Measurements from ENCODE around the gene C17orf107.

Gene C17orf107

GRCh38 chr17:4948166-4948930 is 49.0 kb downstream of the C17orf107 start, which contains the start of gene PFN1:
TSS of gene PFN1 (minus strand) at chr17:4948530. CDS start at chr17:4948394, 136 bp downstream.
- POLR2A ChIA-PET, result interaction anchor here (1.0 to 4.4 kb wide), 3 partner anchors 9 to 19 kb away, joined by 3 to 34 read pairs (median 6); partner anchors contain the start of genes RNF167, SLC25A11 and SPAG7
- TF ChIP-seq CTCF (IDR thresholded peaks at IDR 0.05; ENCODE audit: control extremely low read depth, extremely low read depth, low read depth, missing control alignments), result no peak
- peak; percentile 89 for DNase-seq (ENCODE audit: extremely low spot score)
- CTCF ChIA-PET, result interaction anchor here (2.3 to 4.0 kb wide), 3 partner anchors 8 to 39 kb away, joined by 6 to 11 read pairs (median 9); no protein-coding TSS in a partner anchor

GRCh38 chr17:4948931-4949320 is 49.6 kb downstream of the C17orf107 start:
- POLR2A ChIA-PET, result interaction anchor here (1.4 to 4.4 kb wide), 2 partner anchors 9 to 18 kb away, joined by 6 to 34 read pairs; partner anchors contain the start of genes RNF167, SLC25A11 and SPAG7
- no peak for TF ChIP-seq CTCF (IDR thresholded peaks at IDR 0.05; ENCODE audit: control extremely low read depth, extremely low read depth, low read depth, missing control alignments)
- peak; percentile 86 for DNase-seq (ENCODE audit: extremely low spot score)
- CTCF ChIA-PET, result interaction anchor here (2.3 to 4.0 kb wide), 2 partner anchors 31 to 40 kb away, joined by 6 to 11 read pairs; no protein-coding TSS in a partner anchor

- peak; percentile 87 for DNase-seq (ENCODE audit: extremely low spot score)
- ChIA-PET POLR2A (interaction anchor here (1.4 to 4.4 kb wide), 2 partner anchors 10 to 17 kb away, joined by 6 to 34 read pairs; partner anchors contain the start of genes RNF167, SLC25A11 and SPAG7), CTCF (interaction anchor here (0.9 to 4.0 kb wide), 4 partner anchors 18 to 40 kb away, joined by 3 to 12 read pairs (median 8); partner anchors contain the start of genes CAMTA2 and SPAG7)
- no peak for TF ChIP-seq CTCF (IDR thresholded peaks at IDR 0.05; ENCODE audit: control extremely low read depth, extremely low read depth, low read depth, missing control alignments)
Measured at GRCh38 chr17:4949321-4950074, 50.2 kb downstream of the C17orf107 start.

GRCh38 chr17:4950075-4950745 is 50.9 kb downstream of the C17orf107 start:
- TF ChIP-seq CTCF (IDR thresholded peaks at IDR 0.05; ENCODE audit: control extremely low read depth, extremely low read depth, low read depth, missing control alignments), result no peak
- CTCF ChIA-PET, result interaction anchor here (0.9 to 3.8 kb wide), 5 partner anchors 12 to 37 kb away, joined by 3 to 12 read pairs (median 6); partner anchors contain the start of genes CAMTA2 and SPAG7
- POLR2A ChIA-PET, result interaction anchor here (4.4 kb wide), 1 partner anchor 17 kb away, joined by 34 read pairs; the partner anchor contains the start of gene SPAG7
- DNase-seq (ENCODE audit: extremely low spot score), result no peak

- ChIA-PET POLR2A (interaction anchor here (4.4 kb wide), 1 partner anchor 16 kb away, joined by 34 read pairs; the partner anchor contains the start of gene SPAG7), CTCF (interaction anchor here (2.0 to 3.8 kb wide), 4 partner anchors 11 to 112 kb away, joined by 5 to 12 read pairs (median 12); partner anchors contain the start of gene CAMTA2)
- DNase-seq (ENCODE audit: extremely low spot score), result no peak
- no peak for TF ChIP-seq CTCF (IDR thresholded peaks at IDR 0.05; ENCODE audit: control extremely low read depth, extremely low read depth, low read depth, missing control alignments)
Measured at GRCh38 chr17:4950746-4951204, 51.4 kb downstream of the C17orf107 start, which contains the start of gene ENO3. TSS of gene ENO3 (plus strand) at chr17:4951119. CDS start at chr17:4951830, 711 bp downstream.

All from GM10248 (cell line).